ENCODE measurements around the gene NRBF2. TPM values are rescaled to one million over a fixed set of nuclear protein-coding genes. Genes with fewer than 3 reads are reported as not detected.

The NRBF2 gene
- total RNA-seq, 1 experiment from 2014 or later = 24.9 TPM

DNA sequence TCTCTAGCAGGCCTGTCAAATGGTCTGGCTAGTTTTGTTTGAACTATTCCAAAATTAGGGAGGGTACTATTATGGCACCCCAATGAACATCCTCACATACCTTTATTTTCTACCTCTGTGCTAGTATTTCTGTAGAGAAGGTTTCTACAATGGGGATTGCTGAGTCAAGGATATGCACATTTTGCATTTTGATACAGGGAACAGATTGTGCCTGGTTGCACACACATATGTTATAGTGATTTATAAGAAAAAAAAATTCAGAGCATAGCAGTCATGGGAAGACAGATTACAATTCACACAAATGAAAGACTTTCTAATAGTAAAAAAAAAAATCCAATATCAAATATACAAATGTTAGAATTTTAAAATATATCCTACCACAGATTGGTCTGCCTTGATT is 14.1 kb upstream of the NRBF2 start:
- DNase-seq = no peak
- no TSS peak for BruUV-seq (replicated peaks)
- Mint-ChIP-seq H3K4me3 (ENCODE audit: low read depth, unreplicated experiment) (no peak overlapping the region), H3K27me3 (ENCODE audit: unreplicated experiment) (no peaks in the 10 kb centered on the region), H3K36me3 (ENCODE audit: insufficient read depth, unreplicated experiment) (no peaks in the 10 kb centered on the region), H3K9me3 (ENCODE audit: low read depth, unreplicated experiment) (no peaks in the 10 kb centered on the region), H3K27ac (ENCODE audit: unreplicated experiment) (no peak overlapping the region), H3K4me1 (ENCODE audit: low read depth, unreplicated experiment) (no peaks in the 10 kb centered on the region)
- intact Hi-C loops (cut with micrococcal nuclease; ENCODE audit: unreplicated experiment) = no loop called here
- CTCF ChIA-PET = no interaction called here
- TF ChIP-seq, protein P1, sequence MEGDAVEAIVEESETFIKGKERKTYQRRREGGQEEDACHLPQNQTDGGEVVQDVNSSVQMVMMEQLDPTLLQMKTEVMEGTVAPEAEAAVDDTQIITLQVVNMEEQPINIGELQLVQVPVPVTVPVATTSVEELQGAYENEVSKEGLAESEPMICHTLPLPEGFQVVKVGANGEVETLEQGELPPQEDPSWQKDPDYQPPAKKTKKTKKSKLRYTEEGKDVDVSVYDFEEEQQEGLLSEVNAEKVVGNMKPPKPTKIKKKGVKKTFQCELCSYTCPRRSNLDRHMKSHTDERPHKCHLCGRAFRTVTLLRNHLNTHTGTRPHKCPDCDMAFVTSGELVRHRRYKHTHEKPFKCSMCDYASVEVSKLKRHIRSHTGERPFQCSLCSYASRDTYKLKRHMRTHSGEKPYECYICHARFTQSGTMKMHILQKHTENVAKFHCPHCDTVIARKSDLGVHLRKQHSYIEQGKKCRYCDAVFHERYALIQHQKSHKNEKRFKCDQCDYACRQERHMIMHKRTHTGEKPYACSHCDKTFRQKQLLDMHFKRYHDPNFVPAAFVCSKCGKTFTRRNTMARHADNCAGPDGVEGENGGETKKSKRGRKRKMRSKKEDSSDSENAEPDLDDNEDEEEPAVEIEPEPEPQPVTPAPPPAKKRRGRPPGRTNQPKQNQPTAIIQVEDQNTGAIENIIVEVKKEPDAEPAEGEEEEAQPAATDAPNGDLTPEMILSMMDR (IDR thresholded peaks at IDR 0.05; ENCODE audit: unreplicated experiment) = no peak

DNA sequence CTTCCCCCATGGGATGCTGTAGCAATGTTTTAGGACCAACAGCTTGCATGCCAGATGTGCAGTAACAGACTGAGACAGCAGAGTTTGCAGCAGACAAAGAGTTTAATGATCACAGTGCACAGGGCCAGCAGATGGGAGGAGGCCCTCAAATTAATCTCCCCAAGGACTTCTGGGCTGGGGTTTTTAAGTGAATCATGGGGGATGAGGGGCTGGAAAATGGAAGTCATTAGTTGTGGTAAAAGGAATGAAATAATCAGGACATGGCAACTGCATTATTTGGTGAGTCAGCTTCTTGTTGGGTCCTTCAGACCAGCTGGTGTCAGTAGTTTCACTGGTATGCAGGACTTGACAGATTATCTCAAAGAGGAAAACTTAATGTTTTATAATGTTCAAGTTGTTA is 12.6 kb upstream of the NRBF2 start:
- intact Hi-C loops (cut with micrococcal nuclease; ENCODE audit: unreplicated experiment) = no loop called here
- H3K27ac Mint-ChIP-seq (ENCODE audit: unreplicated experiment) = no peak overlapping the region
- H3K9me3 Mint-ChIP-seq (ENCODE audit: low read depth, unreplicated experiment) = no peaks in the 10 kb centered on the region
- no peaks in the 10 kb centered on the region for H3K4me1 Mint-ChIP-seq (ENCODE audit: low read depth, unreplicated experiment)
- CTCF ChIA-PET = interaction anchor here (1.9 kb wide), 1 partner anchor 12 kb away, joined by 4 read pairs; the partner anchor contains the start of gene NRBF2
- no peak for DNase-seq
- H3K27me3 Mint-ChIP-seq (ENCODE audit: unreplicated experiment) = no peaks in the 10 kb centered on the region
- BruUV-seq (replicated peaks) = no TSS peak
- TF ChIP-seq, protein P1 (IDR thresholded peaks at IDR 0.05; ENCODE audit: unreplicated experiment) = no peak
- no peak overlapping the region for H3K4me3 Mint-ChIP-seq (ENCODE audit: low read depth, unreplicated experiment)
- no peaks in the 10 kb centered on the region for H3K36me3 Mint-ChIP-seq (ENCODE audit: insufficient read depth, unreplicated experiment)

DNA sequence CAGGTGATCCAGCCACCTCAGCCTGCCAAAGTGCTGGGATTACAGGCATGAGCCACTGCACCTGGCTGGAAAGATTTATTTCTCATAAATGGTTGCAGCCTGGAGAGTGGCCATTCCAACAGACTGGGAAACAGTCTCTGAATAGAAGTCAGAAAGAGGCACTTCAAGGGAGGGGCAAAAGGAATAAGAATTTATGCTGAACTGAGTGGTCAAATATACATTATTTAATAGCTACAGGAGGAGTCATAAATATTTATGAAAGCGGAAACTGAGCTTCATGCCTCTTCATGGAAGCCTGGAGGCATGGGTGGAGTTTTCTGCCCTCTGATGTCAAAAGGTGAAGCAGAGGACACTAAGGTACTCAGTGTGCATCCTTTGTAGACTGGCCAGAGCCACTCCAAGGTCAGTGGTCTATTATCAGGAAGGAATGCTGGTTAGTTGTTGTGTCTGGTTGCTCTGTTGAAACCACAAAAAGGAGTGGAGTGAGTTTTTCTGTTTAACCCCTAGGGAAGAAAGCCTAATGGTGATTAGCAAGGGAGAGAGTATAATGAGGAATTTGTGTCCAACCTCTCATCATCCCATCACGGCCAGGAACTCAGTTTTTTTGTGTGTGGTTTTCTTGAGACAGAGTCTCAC is 9.3 kb upstream of the NRBF2 start:
- no peaks in the 10 kb centered on the region for H3K36me3 Mint-ChIP-seq (ENCODE audit: insufficient read depth, unreplicated experiment)
- TF ChIP-seq, protein P1 (IDR thresholded peaks at IDR 0.05; ENCODE audit: unreplicated experiment) = no peak
- DNase-seq = no peak
- CTCF ChIA-PET = no interaction called here
- BruUV-seq (replicated peaks) = no TSS peak
- H3K4me1 Mint-ChIP-seq (ENCODE audit: low read depth, unreplicated experiment) = no peaks in the 10 kb centered on the region
- no peaks in the 10 kb centered on the region for H3K9me3 Mint-ChIP-seq (ENCODE audit: low read depth, unreplicated experiment)
- no peak overlapping the region for H3K27ac Mint-ChIP-seq (ENCODE audit: unreplicated experiment)
- no peaks in the 10 kb centered on the region for H3K27me3 Mint-ChIP-seq (ENCODE audit: unreplicated experiment)
- intact Hi-C loops (cut with micrococcal nuclease; ENCODE audit: unreplicated experiment) = no loop called here
- H3K4me3 Mint-ChIP-seq (ENCODE audit: low read depth, unreplicated experiment) = no peak overlapping the region

DNA sequence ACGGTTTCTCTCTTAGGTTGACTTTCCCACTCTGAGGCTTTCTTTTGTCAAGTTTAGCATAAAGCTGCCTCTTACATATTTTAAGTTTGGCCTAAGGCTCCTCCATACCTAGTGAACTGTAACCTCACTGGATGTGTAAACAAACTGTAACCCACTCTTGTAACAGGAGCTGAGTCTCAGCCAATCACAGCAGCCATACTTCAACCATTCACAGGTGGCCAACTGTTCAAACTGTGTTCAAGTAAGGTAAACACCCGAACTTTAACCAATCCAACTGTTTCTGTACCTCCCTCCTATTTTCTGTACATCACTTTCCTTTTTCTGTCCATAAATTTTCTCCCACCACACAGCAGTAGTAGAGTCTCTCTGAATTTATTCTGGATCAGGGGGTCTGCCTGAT is 7.7 kb upstream of the NRBF2 start:
- Mint-ChIP-seq H3K4me3 (ENCODE audit: low read depth, unreplicated experiment) (no peak overlapping the region), H3K9me3 (ENCODE audit: low read depth, unreplicated experiment) (peaks cover 3% of the 10 kb centered on the region), H3K27ac (ENCODE audit: unreplicated experiment) (no peak overlapping the region), H3K4me1 (ENCODE audit: low read depth, unreplicated experiment) (no peaks in the 10 kb centered on the region), H3K36me3 (ENCODE audit: insufficient read depth, unreplicated experiment) (no peaks in the 10 kb centered on the region), H3K27me3 (ENCODE audit: unreplicated experiment) (no peaks in the 10 kb centered on the region)
- BruUV-seq (replicated peaks) = no TSS peak
- intact Hi-C loops (cut with micrococcal nuclease; ENCODE audit: unreplicated experiment) = no loop called here
- DNase-seq = no peak
- TF ChIP-seq, protein P1 (IDR thresholded peaks at IDR 0.05; ENCODE audit: unreplicated experiment) = no peak
- CTCF ChIA-PET = no interaction called here

All from Calu3 (cell line).